ENCODE results near the gene MAGI2. TPM values are rescaled to one million over a fixed set of nuclear protein-coding genes. Genes with fewer than 3 reads are reported as not detected.

The MAGI2 gene
- total RNA-seq, 1 donor from 2014 or later: 6.9 TPM

DNA sequence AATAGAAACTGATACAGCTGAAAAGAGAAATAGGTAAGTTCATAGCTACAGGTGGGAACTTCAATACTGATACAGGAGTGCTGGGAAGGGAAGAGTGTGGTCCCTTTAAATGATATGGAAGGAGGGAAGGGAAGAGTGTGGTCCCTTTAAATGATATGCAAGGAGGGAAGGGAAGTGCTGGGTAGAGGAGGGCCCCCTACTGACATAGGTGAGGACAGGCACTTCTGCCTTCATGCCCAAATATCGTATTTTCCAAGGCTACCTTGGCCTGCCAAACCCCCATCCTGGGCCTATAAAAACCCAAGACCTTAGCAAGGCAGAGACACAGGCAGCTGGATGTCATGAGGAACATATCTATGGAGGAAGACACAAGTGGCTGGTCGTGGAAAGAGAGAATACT is 92.3 kb downstream of the MAGI2 start:
- DNase-seq: no peak

DNA sequence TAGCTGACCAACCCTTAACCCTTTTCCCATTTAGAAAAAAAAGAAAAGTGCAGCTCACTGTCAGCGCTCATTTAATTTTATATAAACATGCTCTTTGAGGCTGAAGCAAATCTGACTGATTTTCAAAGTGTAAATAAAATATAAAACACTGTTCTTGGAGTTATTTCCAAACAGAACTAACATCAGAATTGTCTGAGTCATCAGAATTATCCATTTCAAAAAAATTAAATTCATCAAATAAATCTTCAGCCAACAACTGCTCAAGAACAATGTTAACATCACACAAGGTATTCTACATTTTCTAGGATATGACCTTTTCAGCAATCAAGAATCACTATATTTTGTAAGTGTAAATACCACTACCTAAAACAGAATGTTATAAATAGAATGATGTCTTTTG is 93.6 kb downstream of the MAGI2 start:
- no peak for DNase-seq

DNA sequence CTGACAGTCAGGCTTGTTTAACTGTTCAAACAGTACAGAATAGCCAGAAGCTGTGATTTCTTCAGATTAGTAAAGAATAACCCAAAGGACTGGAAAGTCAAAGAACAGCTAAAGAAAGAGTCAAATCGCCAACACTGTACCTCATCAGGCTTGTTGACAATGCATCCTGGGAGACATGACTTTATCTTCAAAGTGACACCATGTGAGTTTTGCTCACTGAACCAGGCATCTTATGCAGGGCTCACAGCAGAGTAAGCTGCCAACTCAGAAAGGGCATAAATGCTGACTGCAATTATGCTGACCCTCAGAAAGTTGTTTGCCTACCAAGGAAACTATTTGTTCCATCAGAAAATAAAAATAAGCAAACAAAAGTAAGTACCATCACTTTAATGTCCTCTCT is 96.4 kb downstream of the MAGI2 start:
- DNase-seq: no peak

DNA sequence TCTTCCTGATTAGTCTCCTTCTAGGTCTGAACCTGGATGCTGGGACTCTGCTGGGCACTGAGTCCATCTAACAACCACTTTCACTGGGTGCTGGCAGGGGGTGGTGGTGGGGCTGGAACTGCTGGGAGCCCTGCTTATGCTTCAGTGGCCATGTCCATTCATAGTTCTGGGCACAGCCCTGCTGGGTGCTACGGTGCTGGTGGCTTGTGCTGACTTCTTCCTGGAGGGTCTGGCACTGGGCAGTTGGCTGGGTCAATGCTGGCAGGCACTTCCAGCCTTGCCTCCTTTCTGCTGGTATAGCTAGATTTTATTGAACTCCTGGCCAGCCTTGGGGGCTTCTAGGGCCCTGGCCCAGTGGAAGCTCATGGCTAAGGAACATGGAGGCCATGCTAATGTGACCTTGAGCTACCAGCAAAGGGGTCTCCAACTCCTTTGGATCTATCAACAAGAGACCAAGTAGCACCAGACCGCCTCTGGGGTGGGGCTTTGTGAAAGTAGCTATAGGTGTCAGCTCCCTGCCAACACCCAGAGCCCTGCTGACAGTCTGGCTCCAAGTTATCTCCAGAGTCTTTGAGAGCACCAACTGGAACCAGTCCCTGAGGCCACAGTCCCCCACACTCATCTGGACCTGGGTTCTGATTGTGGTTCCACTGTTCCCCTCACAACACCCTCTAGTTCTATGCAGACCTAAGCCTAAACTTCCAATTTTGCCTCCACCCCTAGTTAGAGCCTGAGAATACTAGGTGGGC is 99.6 kb downstream of the MAGI2 start:
- DNase-seq: no peak

DNA sequence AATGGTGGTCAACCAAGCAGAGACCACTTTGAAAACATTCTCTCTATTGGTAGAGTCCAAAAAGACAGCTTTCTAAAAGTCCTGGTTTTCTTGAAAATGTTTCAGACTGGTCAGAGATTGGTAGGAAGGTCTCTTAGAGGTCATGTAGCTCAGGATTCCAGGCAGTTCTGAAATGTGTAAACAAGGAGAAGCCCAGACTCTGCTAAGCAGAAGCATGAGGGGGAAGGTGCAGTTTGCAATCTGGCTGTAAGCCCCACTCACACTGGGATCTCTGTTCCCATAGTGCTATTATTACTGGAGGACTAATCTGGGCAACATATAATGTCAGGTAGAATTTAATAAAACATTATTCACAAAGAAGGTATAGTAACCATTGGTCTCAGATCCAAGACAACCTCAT is 101.1 kb downstream of the MAGI2 start:
- no peak for DNase-seq

GRCh38 chr7:79347351-79347750 is 106.1 kb downstream of the MAGI2 start:
- no peak for DNase-seq

DNA sequence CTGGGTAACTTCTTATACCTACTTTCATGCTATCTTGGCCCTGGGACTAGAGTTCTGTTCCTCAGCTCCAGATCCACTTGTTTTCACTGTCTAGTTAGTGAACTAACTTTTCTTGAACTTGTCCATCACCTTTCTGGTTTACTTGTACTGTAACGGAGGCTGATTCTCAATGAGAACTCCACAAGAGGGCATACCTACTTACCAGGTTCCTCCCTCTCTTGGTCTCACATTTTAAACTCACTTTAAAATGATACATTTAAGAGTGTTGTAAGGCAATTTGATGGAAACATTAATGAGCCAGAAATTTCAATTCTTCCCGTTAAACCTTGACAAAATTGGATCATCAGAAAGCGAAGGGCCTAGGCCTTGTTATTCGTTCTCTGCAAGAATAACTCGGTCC is 111.6 kb downstream of the MAGI2 start:
- DNase-seq: no peak

- no peak for DNase-seq
These were observed 113.3 kb downstream of the MAGI2 start for GRCh38 chr7:79340212-79340611.

GRCh38 chr7:79339208-79339925 is 114.1 kb downstream of the MAGI2 start:
- no peak for DNase-seq

GRCh38 chr7:79337717-79338116 is 115.8 kb downstream of the MAGI2 start:
- no peak for DNase-seq

- DNase-seq: no peak
These were observed 118.6 kb downstream of the MAGI2 start for GRCh38 chr7:79334841-79335240.

GRCh38 chr7:79334334-79334733 is 119.1 kb downstream of the MAGI2 start:
- DNase-seq: no peak

DNA sequence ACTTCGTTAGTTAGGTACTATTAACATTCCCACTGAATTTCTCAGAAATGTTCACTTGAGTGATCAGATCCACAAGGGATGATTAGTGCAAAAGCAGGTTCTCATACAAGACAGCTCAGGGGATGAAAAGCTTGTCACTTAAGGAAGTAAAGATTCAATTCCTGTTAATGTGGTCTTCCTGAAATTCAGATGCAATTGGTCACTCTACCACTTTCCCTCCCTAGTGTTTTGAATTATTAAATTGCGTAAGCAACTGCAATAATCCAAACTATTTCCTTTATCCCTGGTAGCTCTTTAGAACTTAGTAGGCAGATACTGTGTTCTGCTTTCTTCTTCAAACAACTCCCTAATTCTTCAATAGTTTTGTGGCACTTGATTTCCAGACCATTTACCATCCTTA is 121.4 kb downstream of the MAGI2 start:
- no peak for DNase-seq

DNA sequence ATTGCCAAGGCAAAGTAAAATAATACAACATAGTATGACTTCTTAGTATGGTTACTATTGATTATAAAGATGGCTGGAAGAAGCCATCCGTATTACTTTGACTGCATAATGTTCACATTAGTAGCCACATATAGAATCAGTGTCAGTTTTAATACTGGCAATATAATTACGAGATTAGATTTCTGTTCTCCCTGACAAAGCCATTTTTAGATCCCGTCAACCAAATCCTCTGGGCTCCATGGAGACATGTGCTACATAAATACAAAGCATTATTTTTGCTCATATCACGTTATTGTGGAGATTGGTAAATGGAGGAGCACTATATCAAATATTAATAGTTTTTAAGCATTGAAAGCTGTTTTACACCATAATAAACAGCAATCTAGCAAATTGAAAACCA is 124.0 kb downstream of the MAGI2 start:
- DNase-seq: no peak

- DNase-seq: no peak
These were observed 132.6 kb downstream of the MAGI2 start for GRCh38 chr7:79320741-79321473.

- DNase-seq: no peak
These were observed 134.1 kb downstream of the MAGI2 start for GRCh38 chr7:79319369-79319768.

DNA sequence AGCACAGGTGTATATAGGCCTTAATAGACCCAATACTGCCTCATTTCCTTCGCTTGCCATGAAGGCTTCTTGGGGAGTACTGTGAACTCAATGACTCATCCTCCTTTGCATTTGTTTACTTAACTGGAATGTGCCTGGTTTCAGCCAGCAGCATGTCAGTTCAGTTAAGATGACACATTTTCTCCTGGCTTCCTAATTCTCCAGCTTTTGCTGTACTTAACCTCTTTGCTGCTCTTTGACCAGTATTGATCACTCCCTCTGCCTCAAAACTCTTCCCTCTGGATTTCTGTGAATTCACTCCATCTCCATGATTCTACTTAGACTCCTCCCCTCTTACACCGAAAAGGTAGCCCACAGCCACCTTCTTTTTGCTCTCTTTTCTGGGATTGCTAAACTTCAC is 135.7 kb downstream of the MAGI2 start:
- DNase-seq: peak; percentile 8

- DNase-seq: no peak
These were observed 141.4 kb downstream of the MAGI2 start for GRCh38 chr7:79312022-79312421.

DNA sequence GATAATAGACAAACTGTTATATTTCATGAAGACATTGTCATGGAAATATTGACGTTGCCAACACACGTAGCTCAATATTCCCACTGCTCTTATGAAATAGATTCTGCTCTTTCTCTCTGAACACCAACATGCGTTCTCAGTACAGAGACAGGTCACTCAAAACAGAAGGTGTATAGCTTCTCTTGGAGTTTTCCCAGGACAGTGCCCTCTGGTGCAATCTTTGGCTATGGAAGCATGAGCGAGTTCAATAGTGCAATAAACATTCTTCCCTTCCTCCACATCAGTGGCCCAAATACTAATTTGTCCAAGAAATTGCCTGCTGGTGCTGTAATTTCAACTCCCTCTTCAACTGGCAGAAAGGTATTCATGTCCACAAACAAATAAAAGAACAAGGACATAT is 145.3 kb downstream of the MAGI2 start:
- DNase-seq: no peak

GRCh38 chr7:79307376-79307775 is 146.1 kb downstream of the MAGI2 start:
- DNase-seq: no peak

- no peak for DNase-seq
These were observed 148.8 kb downstream of the MAGI2 start for GRCh38 chr7:79304711-79305110.

DNA sequence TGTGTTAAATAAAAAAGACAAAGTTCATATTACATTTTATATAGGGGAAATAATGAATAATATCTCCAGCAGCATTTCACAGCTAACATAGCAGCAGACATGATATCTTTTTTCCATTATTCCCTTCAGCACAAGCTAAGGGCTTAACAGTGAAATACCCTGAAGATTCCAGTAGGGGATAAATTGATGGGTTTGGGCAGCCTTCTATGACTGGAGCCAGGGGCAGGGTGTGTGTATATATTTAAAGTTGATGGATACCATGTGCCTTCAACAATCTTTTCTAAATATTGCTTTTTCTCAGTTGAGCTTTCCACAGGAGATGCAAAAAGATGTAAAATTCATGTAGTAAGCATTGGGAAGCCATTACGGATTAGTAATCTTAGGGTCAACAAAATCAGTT is 151.2 kb downstream of the MAGI2 start:
- no peak for DNase-seq

DNA sequence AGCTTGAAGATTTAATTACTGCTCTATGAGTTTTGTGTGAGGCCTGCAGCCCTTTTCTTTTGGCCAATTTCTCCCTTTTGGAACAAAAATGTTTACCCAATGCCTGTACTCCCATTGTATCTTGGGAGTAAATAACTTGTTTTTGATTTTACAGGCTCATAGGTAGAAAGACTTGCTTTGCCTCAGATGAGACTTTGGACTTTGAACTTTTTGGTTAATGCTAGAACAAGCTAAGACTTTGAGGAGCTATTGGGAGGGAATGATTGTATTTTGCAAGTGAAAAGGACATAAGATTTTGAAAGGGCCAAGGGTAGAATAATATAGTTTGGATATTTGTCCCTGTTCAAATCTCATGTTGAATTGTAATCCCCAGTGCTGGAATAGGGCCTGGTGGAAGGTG is 152.0 kb downstream of the MAGI2 start:
- no peak for DNase-seq

All from skin of body (tissue), 2 donors.